Activated CD8-positive, alpha-beta memory T cell treated with anti-CD3 and anti-CD28 coated beads, Interleukin-2, amount 10 ng/mL, durations not matched to agents 7 days and 5 days (primary cell): ENCODE data around the gene SMAD7. TPM values are rescaled to one million over a fixed set of nuclear protein-coding genes. Genes with fewer than 3 reads are reported as not detected.

Experiments used
- ATAC-seq: fragments of 150-1000 bp; cut with Tn5 transposase; one replicate; pipeline ENCODE4 v1.10.0; 2021; ENCODE audit warnings: moderate library complexity
- CTCF ChIA-PET: fragments of 350-600 bp; sonication (Branson Sonifier 250); formaldehyde crosslinking; loops from one replicate; lab custom pipeline; 2021; ENCODE audit warnings: antibody characterized with exemption; lab: Charles Lee
- DNase-seq: peaks from one replicate; pipeline ENCODE4 v3.0.0-alpha.2; 2020
- H3K27ac Mint-ChIP-seq: one replicate; pipeline ENCODE4 v1.8.0; 2021; ENCODE audit warnings: mild to moderate bottlenecking, mixed read lengths
- H3K27me3 Mint-ChIP-seq: one replicate; pipeline ENCODE4 v1.8.0; 2021; ENCODE audit warnings: mixed read lengths
- H3K36me3 Mint-ChIP-seq: one replicate; pipeline ENCODE4 v1.8.0; 2021; ENCODE audit warnings: mild to moderate bottlenecking, mixed read lengths
- H3K4me1 Mint-ChIP-seq: one replicate; pipeline ENCODE4 v1.8.0; 2021; ENCODE audit warnings: mixed read lengths
- H3K4me3 Mint-ChIP-seq: one replicate; pipeline ENCODE4 v1.8.0; 2021; ENCODE audit warnings: mild to moderate bottlenecking, moderate library complexity, mixed read lengths
- H3K9me3 Mint-ChIP-seq: one replicate; pipeline ENCODE4 v1.8.0; 2022; ENCODE audit warnings: low read depth, mixed read lengths
- total RNA-seq, 2 experiments: library from RNA; stranded (reverse); gene quantifications; one replicate each; pipeline ENCODE4 v1.2.3, GENCODE V29; 2021

Gene SMAD7
- total RNA-seq, 2 experiments from 2014 or later = 18.5 to 29.3 TPM

- no peak overlapping the region for H3K27ac Mint-ChIP-seq
- CTCF ChIA-PET = interaction anchor here (1.5 kb wide), 1 partner anchor 115 kb away, joined by 3 read pairs; no protein-coding TSS in a partner anchor
- peaks cover 4% of the 10 kb centered on the region for H3K4me1 Mint-ChIP-seq
- H3K9me3 Mint-ChIP-seq = no peaks in the 10 kb centered on the region
- ATAC-seq = no peak
- no peaks in the 10 kb centered on the region for H3K36me3 Mint-ChIP-seq
- no peaks in the 10 kb centered on the region for H3K27me3 Mint-ChIP-seq
- DNase-seq = no peak
- H3K4me3 Mint-ChIP-seq = no peak overlapping the region
Measured at GRCh38 chr18:48891721-48892120, 59.0 kb downstream of the SMAD7 start.

- CTCF ChIA-PET = interaction anchor here (1.5 kb wide), 1 partner anchor 113 kb away, joined by 3 read pairs; no protein-coding TSS in a partner anchor
- DNase-seq (no peak), ATAC-seq (no peak)
- Mint-ChIP-seq H3K27ac (no peak overlapping the region), H3K4me3 (no peak overlapping the region), H3K4me1 (no peaks in the 10 kb centered on the region), H3K27me3 (no peaks in the 10 kb centered on the region), H3K9me3 (no peaks in the 10 kb centered on the region), H3K36me3 (no peaks in the 10 kb centered on the region)
Measured at GRCh38 chr18:48889981-48890762, 60.6 kb downstream of the SMAD7 start.

- H3K4me3 Mint-ChIP-seq = no peak overlapping the region
- H3K36me3 Mint-ChIP-seq = no peaks in the 10 kb centered on the region
- no peak for ATAC-seq
- H3K9me3 Mint-ChIP-seq = no peaks in the 10 kb centered on the region
- no peaks in the 10 kb centered on the region for H3K27me3 Mint-ChIP-seq
- CTCF ChIA-PET = no interaction called here
- H3K27ac Mint-ChIP-seq = no peak overlapping the region
- H3K4me1 Mint-ChIP-seq = no peaks in the 10 kb centered on the region
- no peak for DNase-seq
Measured at GRCh38 chr18:48889115-48889941, 61.4 kb downstream of the SMAD7 start.

- CTCF ChIA-PET = no interaction called here
Measured at GRCh38 chr18:48888773-48889080, 62.0 kb downstream of the SMAD7 start.

GRCh38 chr18:48887905-48888772 is 62.6 kb downstream of the SMAD7 start:
- no peaks in the 10 kb centered on the region for H3K27me3 Mint-ChIP-seq
- no peak overlapping the region for H3K27ac Mint-ChIP-seq
- DNase-seq = no peak
- H3K4me1 Mint-ChIP-seq = no peaks in the 10 kb centered on the region
- H3K4me3 Mint-ChIP-seq = no peak overlapping the region
- ATAC-seq = no peak
- no peaks in the 10 kb centered on the region for H3K36me3 Mint-ChIP-seq
- H3K9me3 Mint-ChIP-seq = no peaks in the 10 kb centered on the region
- CTCF ChIA-PET = no interaction called here

More at GRCh38 chr18:48888773-48889080, 62.0 kb downstream of the SMAD7 start:
- Mint-ChIP-seq H3K27me3 (no peaks in the 10 kb centered on the region), H3K9me3 (no peaks in the 10 kb centered on the region), H3K36me3 (no peaks in the 10 kb centered on the region), H3K4me1 (no peaks in the 10 kb centered on the region), H3K27ac (no peak overlapping the region), H3K4me3 (no peak overlapping the region)
- ATAC-seq = no peak
- no peak for DNase-seq

- Mint-ChIP-seq H3K27me3 (no peaks in the 10 kb centered on the region), H3K4me3 (no peak overlapping the region), H3K9me3 (no peaks in the 10 kb centered on the region), H3K4me1 (no peaks in the 10 kb centered on the region), H3K36me3 (no peaks in the 10 kb centered on the region), H3K27ac (no peak overlapping the region)
- CTCF ChIA-PET = no interaction called here
- DNase-seq (no peak), ATAC-seq (no peak)
Measured at GRCh38 chr18:48887294-48887904, 63.4 kb downstream of the SMAD7 start.

GRCh38 chr18:48886520-48887293 is 64.1 kb downstream of the SMAD7 start:
- DNase-seq (no peak), ATAC-seq (no peak)
- H3K27me3 Mint-ChIP-seq = no peaks in the 10 kb centered on the region
- H3K9me3 Mint-ChIP-seq = no peaks in the 10 kb centered on the region
- no peak overlapping the region for H3K27ac Mint-ChIP-seq
- CTCF ChIA-PET = no interaction called here
- no peak overlapping the region for H3K4me3 Mint-ChIP-seq
- H3K4me1 Mint-ChIP-seq = no peaks in the 10 kb centered on the region
- H3K36me3 Mint-ChIP-seq = no peaks in the 10 kb centered on the region

GRCh38 chr18:48885924-48886400 is 64.8 kb downstream of the SMAD7 start:
- ATAC-seq (no peak), DNase-seq (no peak)
- H3K4me1 Mint-ChIP-seq = peaks cover 1% of the 10 kb centered on the region
- H3K9me3 Mint-ChIP-seq = no peaks in the 10 kb centered on the region
- H3K36me3 Mint-ChIP-seq = no peaks in the 10 kb centered on the region
- no peak overlapping the region for H3K4me3 Mint-ChIP-seq
- no peaks in the 10 kb centered on the region for H3K27me3 Mint-ChIP-seq
- CTCF ChIA-PET = no interaction called here
- no peak overlapping the region for H3K27ac Mint-ChIP-seq

- no peaks in the 10 kb centered on the region for H3K36me3 Mint-ChIP-seq
- H3K4me3 Mint-ChIP-seq = no peak overlapping the region
- CTCF ChIA-PET = no interaction called here
- DNase-seq (no peak), ATAC-seq (no peak)
- no peak overlapping the region for H3K27ac Mint-ChIP-seq
- no peaks in the 10 kb centered on the region for H3K27me3 Mint-ChIP-seq
- peaks cover 7% of the 10 kb centered on the region for H3K4me1 Mint-ChIP-seq
- no peaks in the 10 kb centered on the region for H3K9me3 Mint-ChIP-seq
Measured at GRCh38 chr18:48885266-48885923, 65.4 kb downstream of the SMAD7 start.

- Mint-ChIP-seq H3K27ac (no peak overlapping the region), H3K4me1 (peaks cover 11% of the 10 kb centered on the region), H3K27me3 (no peaks in the 10 kb centered on the region), H3K36me3 (no peaks in the 10 kb centered on the region), H3K9me3 (no peaks in the 10 kb centered on the region), H3K4me3 (no peak overlapping the region)
- DNase-seq = no peak
- CTCF ChIA-PET = no interaction called here
- ATAC-seq = no peak
Measured at GRCh38 chr18:48884771-48885170, 66.0 kb downstream of the SMAD7 start.

- DNase-seq (no peak), ATAC-seq (no peak)
- CTCF ChIA-PET = no interaction called here
Measured at GRCh38 chr18:48884306-48884705, 66.5 kb downstream of the SMAD7 start.

GRCh38 chr18:48882379-48882778 is 68.4 kb downstream of the SMAD7 start:
- no peak for ATAC-seq
- no peak for DNase-seq
- Mint-ChIP-seq H3K4me3 (no peak overlapping the region), H3K4me1 (peaks cover 11% of the 10 kb centered on the region), H3K36me3 (no peaks in the 10 kb centered on the region), H3K9me3 (no peaks in the 10 kb centered on the region), H3K27ac (no peak overlapping the region), H3K27me3 (peaks cover 3% of the 10 kb centered on the region)
- CTCF ChIA-PET = no interaction called here

More at GRCh38 chr18:48884306-48884705, 66.5 kb downstream of the SMAD7 start:
- Mint-ChIP-seq H3K4me1 (peaks cover 11% of the 10 kb centered on the region), H3K9me3 (no peaks in the 10 kb centered on the region), H3K27me3 (no peaks in the 10 kb centered on the region), H3K27ac (no peak overlapping the region), H3K4me3 (no peak overlapping the region), H3K36me3 (no peaks in the 10 kb centered on the region)
